Gastroesophageal sphincter (tissue), 3 donors: ENCODE measurements around the gene PDE1A.

Experiments used
- CTCF ChIP-seq, 4 experiments: fragments of 200-600 bp in 2 of 4; fragments of 450-650 bp in 2 of 4; sonication (generic) in 1 of 4; IDR thresholded peaks; one replicate each; pipeline ENCODE4 v1.5.1; 2017 to 2019; ENCODE audit warnings: antibody characterized with exemption in 4 of 4, mild to moderate bottlenecking in 2 of 4, moderate library complexity in 2 of 4
- EP300 ChIP-seq: sonication (generic); formaldehyde crosslinking; IDR thresholded peaks from one replicate; pipeline ENCODE4 v1.6.1; 2017; ENCODE audit warnings: antibody characterized with exemption, mild to moderate bottlenecking
- POLR2A ChIP-seq, 2 donors: fragments of 450-650 bp; IDR thresholded peaks; one replicate each; pipeline ENCODE4 v1.6.1; 2017; ENCODE audit warnings: antibody characterized with exemption in 2 of 2, mild to moderate bottlenecking in 2 of 2, moderate library complexity in 1 of 2
- POLR2AphosphoS5 ChIP-seq: sonication (generic); formaldehyde crosslinking; IDR thresholded peaks from one replicate; pipeline ENCODE4 v1.6.1; 2017; ENCODE audit warnings: antibody characterized with exemption

GRCh38 chr2:182166406-182166805 lies 260.4 kb downstream of the PDE1A start:
- no peak for TF ChIP-seq EP300
- TF ChIP-seq CTCF (IDR thresholded peaks at IDR 0.05): no peak
- no peak for TF ChIP-seq POLR2AphosphoS5
- TF ChIP-seq POLR2A (IDR thresholded peaks at IDR 0.05): no peak
